Epithelial cell of prostate (primary cell): ENCODE measurements around the gene PON3.

Experiments
- DNase-seq: peaks from one replicate; pipeline ENCODE4 v3.0.0-alpha.2; 2011; ENCODE audit warnings: low read depth, low spot score
- H3K27ac ChIP-seq: fragments of 450-650 bp; 2 replicates; pipeline ENCODE4 v1.5.1; 2017; ENCODE audit warnings: mild to moderate bottlenecking

Gene PON3

DNA sequence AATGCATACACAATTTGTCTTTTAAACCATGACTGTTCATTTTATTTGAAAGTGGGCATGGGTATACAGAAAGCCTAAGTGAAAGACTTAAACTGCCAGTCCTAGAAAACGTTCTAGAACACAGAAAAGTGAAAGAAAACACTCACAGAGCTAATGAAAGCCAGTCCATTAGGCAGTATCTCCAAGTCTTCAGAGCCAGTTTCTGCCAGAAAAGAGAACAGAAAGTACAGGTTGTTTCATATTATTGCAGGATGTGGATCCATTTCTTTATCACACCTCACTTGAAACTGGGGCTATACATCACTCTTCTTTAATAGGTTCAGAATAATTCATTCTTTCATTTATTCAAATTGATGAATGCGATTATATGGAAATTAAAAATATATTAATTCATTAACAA lies 79.6 kb downstream of the PON3 start:
- no peak for DNase-seq
- no peak overlapping the region for H3K27ac ChIP-seq

DNA sequence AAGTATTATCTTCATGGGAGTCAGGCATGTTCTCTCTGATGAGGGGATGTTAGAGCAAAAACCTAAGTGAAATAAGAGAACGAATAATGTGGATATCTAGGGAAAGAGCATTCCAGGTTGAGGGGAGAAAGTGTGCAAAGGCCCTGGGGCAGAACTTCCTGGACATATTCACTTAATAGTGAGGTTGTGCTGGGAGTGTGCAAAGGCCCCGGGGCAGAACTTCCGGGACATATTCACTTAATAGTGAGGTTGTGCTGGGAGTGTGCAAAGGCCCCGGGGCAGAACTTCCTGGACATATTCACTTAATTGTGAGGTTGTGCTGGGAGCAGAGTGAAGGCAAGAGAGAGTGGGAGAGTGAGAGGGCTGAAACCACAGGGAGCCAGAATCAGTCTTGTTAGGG lies 83.6 kb downstream of the PON3 start:
- DNase-seq = no peak
- H3K27ac ChIP-seq = no peak overlapping the region

DNA sequence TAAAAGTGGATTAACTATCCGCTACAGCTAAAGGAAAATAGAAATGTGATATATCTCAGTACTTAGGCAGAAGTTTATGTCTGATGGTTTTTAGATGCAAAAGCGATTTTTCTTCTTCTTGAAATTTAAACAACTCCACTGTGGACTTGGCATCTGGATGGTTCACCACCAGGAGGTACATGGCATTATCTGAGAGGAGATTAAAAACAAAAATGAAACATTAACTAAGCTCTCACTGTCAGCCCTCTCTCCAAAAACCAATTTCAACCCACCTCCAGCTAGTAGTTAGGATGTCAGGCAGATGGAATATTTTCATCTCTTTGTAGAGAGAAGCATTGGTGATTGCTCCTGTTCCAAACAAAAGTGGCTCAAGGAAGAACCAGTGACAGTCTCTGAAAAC lies 84.8 kb downstream of the PON3 start:
- no peak for DNase-seq
- no peak overlapping the region for H3K27ac ChIP-seq

DNA sequence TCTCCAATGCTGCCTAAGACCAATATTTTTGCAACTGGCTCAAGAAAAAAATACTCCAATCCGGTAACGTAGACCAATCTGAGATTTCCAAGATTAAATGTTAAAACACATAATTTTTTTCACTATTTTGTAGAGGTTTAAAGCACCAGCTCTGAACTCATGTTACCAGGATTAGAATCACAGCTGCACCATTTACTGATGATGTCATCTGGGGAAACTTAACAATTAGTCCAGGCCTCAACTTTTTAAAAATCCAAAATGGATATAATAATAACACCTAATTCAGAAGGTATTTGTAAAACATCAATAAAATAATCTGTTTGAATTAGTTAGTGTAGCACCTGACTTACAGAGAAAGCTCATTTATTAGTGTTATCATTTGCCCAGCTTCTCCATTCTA lies 86.2 kb downstream of the PON3 start:
- no peak overlapping the region for H3K27ac ChIP-seq
- DNase-seq = no peak
